Hematopoietic multipotent progenitor cell treated with erythropoietin and hydrocortisone succinate and interleukin-3 and kit ligand, for 4 days (in vitro differentiated cells): ENCODE data around the gene ZFAND3.
A peak's percentile ranks its signal among the peaks of the same experiment; 100 is the strongest.

Experiments used
- DNase-seq: peaks from one replicate; pipeline ENCODE4 v3.0.0-alpha.2; 2015

ZFAND3 gene

GRCh38 chr6:37827603-37828265, 8.2 kb downstream of the ZFAND3 start:
- DNase-seq = peak; percentile 49

GRCh38 chr6:37830225-37830624, 10.7 kb downstream of the ZFAND3 start:
- no peak for DNase-seq

- DNase-seq = no peak
These were observed 11.9 kb downstream of the ZFAND3 start for GRCh38 chr6:37831457-37831856.

- DNase-seq = no peak
These were observed 16.4 kb downstream of the ZFAND3 start for GRCh38 chr6:37835923-37836322.

- peak; percentile 44 for DNase-seq
These were observed 18.8 kb downstream of the ZFAND3 start for GRCh38 chr6:37838219-37838921.

GRCh38 chr6:37840143-37840939, 20.8 kb downstream of the ZFAND3 start:
- peak; percentile 25 for DNase-seq

GRCh38 chr6:37840940-37841300, 21.4 kb downstream of the ZFAND3 start:
- peak; percentile 45 for DNase-seq

- no peak for DNase-seq
These were observed 25.7 kb downstream of the ZFAND3 start for GRCh38 chr6:37845026-37845911.

GRCh38 chr6:37845930-37846329, 26.4 kb downstream of the ZFAND3 start:
- no peak for DNase-seq

- DNase-seq = no peak
These were observed 28.2 kb downstream of the ZFAND3 start for GRCh38 chr6:37847704-37848103.

- no peak for DNase-seq
These were observed 28.8 kb downstream of the ZFAND3 start for GRCh38 chr6:37848371-37848770.

- peak; percentile 32 for DNase-seq
These were observed 30.7 kb downstream of the ZFAND3 start for GRCh38 chr6:37850260-37850659.

GRCh38 chr6:37850728-37851285, 31.3 kb downstream of the ZFAND3 start:
- DNase-seq = no peak

- DNase-seq = no peak
These were observed 32.5 kb downstream of the ZFAND3 start for GRCh38 chr6:37851997-37852524.

GRCh38 chr6:37856285-37856684, 36.8 kb downstream of the ZFAND3 start:
- DNase-seq = no peak

- DNase-seq = no peak
These were observed 38.8 kb downstream of the ZFAND3 start for GRCh38 chr6:37858363-37858762.

- DNase-seq = peak; percentile 80
These were observed 40.8 kb downstream of the ZFAND3 start for GRCh38 chr6:37860226-37860839.

GRCh38 chr6:37861452-37861851, 41.9 kb downstream of the ZFAND3 start:
- DNase-seq = no peak

GRCh38 chr6:37862430-37862829, 42.9 kb downstream of the ZFAND3 start:
- DNase-seq = no peak

- no peak for DNase-seq
These were observed 43.5 kb downstream of the ZFAND3 start for GRCh38 chr6:37862992-37863391.

- DNase-seq = peak; percentile 34
These were observed 44.7 kb downstream of the ZFAND3 start for GRCh38 chr6:37864250-37864649.

- peak; percentile 76 for DNase-seq
These were observed 46.0 kb downstream of the ZFAND3 start for GRCh38 chr6:37865504-37865903.
